IMR-90 (cell line): ENCODE measurements around the gene FUCA2.
"Not testable (repeated sequence)": the region's sequence is repeated elsewhere in the genome, so short reads cannot be mapped to it uniquely, and the experiment has no call there.

ENCODE experiments used
- RCOR1 ChIP-seq: IDR thresholded peaks from 2 replicates; pipeline ENCODE4 v1.6.1; 2012; ENCODE audit warnings: mild to moderate bottlenecking, low read length, improper control_type of control experiment; ENCODE audit not compliant: insufficient replicate concordance
- TF ChIP-seq, protein P1 (sequence below): conservative IDR thresholded peaks from 2 replicates; pipeline ENCODE4 v1.5.1; 2012; ENCODE audit warnings: mild to moderate bottlenecking, low read depth, low read length, improper control_type of control experiment

DNA sequence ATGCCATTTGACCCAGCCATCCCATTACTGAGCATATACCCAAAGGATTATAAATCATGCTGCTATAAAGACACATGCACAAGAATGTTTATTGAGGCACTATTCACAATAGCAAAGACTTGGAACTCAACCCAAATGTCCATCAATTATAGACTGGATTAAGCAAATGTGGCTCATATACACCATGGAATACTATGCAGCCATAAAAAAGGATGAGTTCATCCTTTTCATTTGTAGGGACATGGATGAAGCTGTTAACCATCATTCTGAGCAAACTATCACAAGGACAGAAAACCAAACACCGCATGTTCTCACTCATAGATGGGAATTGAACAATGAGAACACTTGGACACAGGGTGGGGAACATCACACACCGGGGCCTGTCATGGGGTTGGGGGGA, 63.7 kb downstream of the FUCA2 start:
- TF ChIP-seq, protein P1, sequence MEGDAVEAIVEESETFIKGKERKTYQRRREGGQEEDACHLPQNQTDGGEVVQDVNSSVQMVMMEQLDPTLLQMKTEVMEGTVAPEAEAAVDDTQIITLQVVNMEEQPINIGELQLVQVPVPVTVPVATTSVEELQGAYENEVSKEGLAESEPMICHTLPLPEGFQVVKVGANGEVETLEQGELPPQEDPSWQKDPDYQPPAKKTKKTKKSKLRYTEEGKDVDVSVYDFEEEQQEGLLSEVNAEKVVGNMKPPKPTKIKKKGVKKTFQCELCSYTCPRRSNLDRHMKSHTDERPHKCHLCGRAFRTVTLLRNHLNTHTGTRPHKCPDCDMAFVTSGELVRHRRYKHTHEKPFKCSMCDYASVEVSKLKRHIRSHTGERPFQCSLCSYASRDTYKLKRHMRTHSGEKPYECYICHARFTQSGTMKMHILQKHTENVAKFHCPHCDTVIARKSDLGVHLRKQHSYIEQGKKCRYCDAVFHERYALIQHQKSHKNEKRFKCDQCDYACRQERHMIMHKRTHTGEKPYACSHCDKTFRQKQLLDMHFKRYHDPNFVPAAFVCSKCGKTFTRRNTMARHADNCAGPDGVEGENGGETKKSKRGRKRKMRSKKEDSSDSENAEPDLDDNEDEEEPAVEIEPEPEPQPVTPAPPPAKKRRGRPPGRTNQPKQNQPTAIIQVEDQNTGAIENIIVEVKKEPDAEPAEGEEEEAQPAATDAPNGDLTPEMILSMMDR, result not testable (repeated sequence)
- TF ChIP-seq RCOR1, result not testable (repeated sequence)
